ENCODE results near the gene OR51A7. TPM values are rescaled to one million over a fixed set of nuclear protein-coding genes. Genes with fewer than 3 reads are reported as not detected.

Gene OR51A7
- total RNA-seq, 4 donors from 2014 or later: not detected

DNA sequence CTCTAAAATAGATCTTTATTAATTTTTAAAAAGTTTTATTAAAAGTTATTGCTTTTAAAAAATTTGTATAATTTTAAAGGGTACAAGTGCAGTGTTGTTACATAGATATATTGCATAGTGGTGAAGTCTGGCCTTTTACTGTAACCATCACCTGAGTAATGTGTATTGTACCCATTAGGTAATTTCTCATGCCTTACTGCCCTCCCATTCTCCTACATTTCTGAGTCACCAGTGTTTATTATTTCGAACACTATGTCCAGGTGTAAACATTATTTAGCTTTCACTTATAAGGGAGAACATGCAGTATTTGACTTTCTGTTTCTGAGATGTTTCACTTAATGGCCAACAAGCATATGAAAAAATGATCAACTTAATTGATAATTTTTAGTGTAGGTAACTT, 18.2 kb downstream of the OR51A7 start:
- Histone ChIP-seq H3K36me3 (no peaks in the 10 kb centered on the region), H3K27me3 (no peaks in the 10 kb centered on the region), H3K9me3 (no peaks in the 10 kb centered on the region), H3K4me1 (no peaks in the 10 kb centered on the region), H3K4me3 (replicated peaks in 1 of 3) (no peak overlapping the region), H3K27ac (no peak overlapping the region)
- intact Hi-C loops (cut with DNase I): no loop called here
- no peak for DNase-seq
- no peak for TF ChIP-seq POLR2A (IDR thresholded peaks at IDR 0.05)
- TF ChIP-seq, protein P1, sequence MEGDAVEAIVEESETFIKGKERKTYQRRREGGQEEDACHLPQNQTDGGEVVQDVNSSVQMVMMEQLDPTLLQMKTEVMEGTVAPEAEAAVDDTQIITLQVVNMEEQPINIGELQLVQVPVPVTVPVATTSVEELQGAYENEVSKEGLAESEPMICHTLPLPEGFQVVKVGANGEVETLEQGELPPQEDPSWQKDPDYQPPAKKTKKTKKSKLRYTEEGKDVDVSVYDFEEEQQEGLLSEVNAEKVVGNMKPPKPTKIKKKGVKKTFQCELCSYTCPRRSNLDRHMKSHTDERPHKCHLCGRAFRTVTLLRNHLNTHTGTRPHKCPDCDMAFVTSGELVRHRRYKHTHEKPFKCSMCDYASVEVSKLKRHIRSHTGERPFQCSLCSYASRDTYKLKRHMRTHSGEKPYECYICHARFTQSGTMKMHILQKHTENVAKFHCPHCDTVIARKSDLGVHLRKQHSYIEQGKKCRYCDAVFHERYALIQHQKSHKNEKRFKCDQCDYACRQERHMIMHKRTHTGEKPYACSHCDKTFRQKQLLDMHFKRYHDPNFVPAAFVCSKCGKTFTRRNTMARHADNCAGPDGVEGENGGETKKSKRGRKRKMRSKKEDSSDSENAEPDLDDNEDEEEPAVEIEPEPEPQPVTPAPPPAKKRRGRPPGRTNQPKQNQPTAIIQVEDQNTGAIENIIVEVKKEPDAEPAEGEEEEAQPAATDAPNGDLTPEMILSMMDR (IDR thresholded peaks at IDR 0.05): no peak
- 87 to 91% methylated on average over 1 of the region's 1 CpG for WGBS, 2 donors

DNA sequence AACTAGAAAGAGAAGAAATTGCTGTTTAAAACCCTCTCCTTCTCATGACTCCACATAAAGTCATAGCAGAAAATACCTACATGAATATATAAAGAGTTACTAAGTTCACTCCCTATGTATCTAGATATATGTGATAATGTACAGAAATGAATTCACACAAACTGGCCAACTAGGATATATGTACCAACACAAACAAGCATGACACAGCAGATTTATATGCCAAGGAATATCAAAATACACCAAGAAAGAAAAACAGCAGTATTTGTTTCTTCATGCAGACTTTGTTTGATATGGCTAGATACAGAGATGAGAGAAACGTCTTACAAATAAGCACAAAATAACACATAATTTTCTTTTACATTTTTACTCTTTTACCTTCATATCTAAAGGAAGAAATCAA, 18.7 kb downstream of the OR51A7 start:
- no peaks in the 10 kb centered on the region for H3K4me1 ChIP-seq
- no peaks in the 10 kb centered on the region for H3K36me3 ChIP-seq
- no peaks in the 10 kb centered on the region for H3K27me3 ChIP-seq
- no peak overlapping the region for H3K4me3 ChIP-seq (replicated peaks in 1 of 3)
- TF ChIP-seq, protein P1 (IDR thresholded peaks at IDR 0.05): no peak
- TF ChIP-seq POLR2A (IDR thresholded peaks at IDR 0.05): no peak
- 79 to 81% methylated on average over 1 of the region's 1 CpG for WGBS, 2 donors
- intact Hi-C loops (cut with DNase I): no loop called here
- no peaks in the 10 kb centered on the region for H3K9me3 ChIP-seq
- DNase-seq: no peak
- no peak overlapping the region for H3K27ac ChIP-seq

DNA sequence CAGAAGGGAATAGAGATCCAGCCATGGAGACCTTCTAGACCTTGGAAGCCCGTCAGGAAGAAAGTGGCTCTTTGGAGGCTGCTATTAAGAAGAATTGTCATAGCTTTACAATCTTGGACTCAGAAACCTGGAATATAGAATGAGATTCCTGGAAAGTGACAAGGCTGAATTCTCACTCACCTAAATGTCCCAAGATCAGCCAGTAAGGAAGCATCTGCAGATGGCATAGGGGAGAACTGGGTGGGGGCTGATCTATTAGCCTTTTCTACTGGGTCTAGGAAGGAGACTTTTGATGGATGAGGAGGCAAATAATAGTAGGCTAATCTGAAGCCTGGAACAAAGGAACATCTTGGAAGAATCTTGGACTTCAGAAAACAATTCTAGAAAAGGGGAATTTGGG, 20.7 kb downstream of the OR51A7 start, which contains the start of gene OR51G1:
OR51G1 (minus strand) TSS at position 101 of the 400 bp plus-strand sequence; CDS start at position 101, 0 bp downstream.
- H3K4me1 ChIP-seq: no peaks in the 10 kb centered on the region
- H3K9me3 ChIP-seq: no peaks in the 10 kb centered on the region
- H3K27me3 ChIP-seq: no peaks in the 10 kb centered on the region
- intact Hi-C loops (cut with DNase I): no loop called here
- H3K27ac ChIP-seq: no peak within 1 kb of the TSS
- no peak for DNase-seq
- no peaks in the 10 kb centered on the region for H3K36me3 ChIP-seq
- no peak within 1 kb of the TSS for H3K4me3 ChIP-seq (replicated peaks in 1 of 3)
- no peak for TF ChIP-seq POLR2A (IDR thresholded peaks at IDR 0.05)
- TF ChIP-seq, protein P1 (IDR thresholded peaks at IDR 0.05): no peak
- WGBS, 2 donors: 88 to 94% methylated on average over 1 of the region's 1 CpG

DNA sequence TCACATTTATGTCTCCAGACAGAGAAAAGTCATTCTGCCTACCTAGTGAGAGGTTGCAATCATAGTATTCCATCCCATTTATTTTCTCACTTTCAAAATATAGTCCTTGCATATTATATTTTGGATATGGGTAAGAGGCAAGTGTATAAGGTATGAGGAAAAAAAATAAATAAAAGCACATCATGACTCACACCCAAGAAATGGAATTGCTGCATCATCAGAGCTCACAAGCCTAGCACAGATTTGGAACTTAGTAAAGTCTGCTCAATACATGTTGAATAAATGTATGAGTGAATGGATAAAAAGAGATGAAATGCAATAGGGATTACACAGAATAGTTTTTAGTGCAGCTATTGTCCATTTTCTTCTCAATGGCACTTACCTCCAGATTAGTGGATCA, 23.0 kb downstream of the OR51A7 start:
- Histone ChIP-seq H3K4me1 (no peaks in the 10 kb centered on the region), H3K36me3 (no peaks in the 10 kb centered on the region), H3K27me3 (no peaks in the 10 kb centered on the region), H3K4me3 (replicated peaks in 1 of 3) (no peak overlapping the region), H3K9me3 (no peaks in the 10 kb centered on the region), H3K27ac (no peak overlapping the region)
- DNase-seq: no peak
- intact Hi-C loops (cut with DNase I): no loop called here
- TF ChIP-seq, protein P1 (IDR thresholded peaks at IDR 0.05): no peak

DNA sequence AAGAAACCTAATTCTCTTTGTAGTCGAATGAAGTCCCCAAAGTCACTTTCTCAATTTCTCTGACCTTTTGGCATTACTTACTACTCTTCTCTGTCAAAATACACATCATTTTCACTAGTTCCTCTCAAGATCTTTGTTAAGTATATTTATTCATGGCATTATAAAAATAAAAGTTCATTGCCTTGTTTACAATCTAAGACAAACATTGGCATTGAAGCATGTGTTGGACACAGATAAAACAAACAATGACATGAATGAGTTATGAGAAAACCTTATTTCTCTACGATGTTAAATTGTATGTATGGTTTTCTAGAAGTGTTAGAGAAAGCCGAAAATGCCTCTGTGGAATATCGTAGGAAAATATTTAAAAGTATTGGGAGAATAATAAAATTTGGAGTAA, 29.2 kb downstream of the OR51A7 start:
- TF ChIP-seq, protein P1 (IDR thresholded peaks at IDR 0.05): no peak
- no peak for TF ChIP-seq POLR2A (IDR thresholded peaks at IDR 0.05)
- no peak for DNase-seq
- intact Hi-C loops (cut with DNase I): no loop called here
- H3K4me1 ChIP-seq: no peaks in the 10 kb centered on the region
- WGBS, 2 donors: 53 to 56% methylated on average over 4 of the region's 4 CpGs
- no peaks in the 10 kb centered on the region for H3K36me3 ChIP-seq
- H3K4me3 ChIP-seq (replicated peaks in 1 of 3): no peak overlapping the region
- H3K27me3 ChIP-seq: no peaks in the 10 kb centered on the region
- no peaks in the 10 kb centered on the region for H3K9me3 ChIP-seq
- H3K27ac ChIP-seq: no peak overlapping the region
